Choroid plexus epithelial cell (primary cell): ENCODE results near the gene OR51B6.
"Not testable (repeated sequence)": the region's sequence is repeated elsewhere in the genome, so short reads cannot be mapped to it uniquely, and the experiment has no call there.

Experiments
- DNase-seq: peaks from one replicate; pipeline ENCODE4 v3.0.0-alpha.2; 2010; ENCODE audit warnings: low read depth
- H3K4me3 ChIP-seq: 2 replicates; pipeline ENCODE4 v1.5.1; 2011; ENCODE audit warnings: low read depth, mild to moderate bottlenecking, control low read depth, low read length, moderate library complexity
- TF ChIP-seq, protein P1 (sequence below): conservative IDR thresholded peaks from 2 replicates; pipeline ENCODE4 v1.5.1; 2011; ENCODE audit warnings: low read depth, mild to moderate bottlenecking, control low read depth, inconsistent platforms, low read length, moderate library complexity

The OR51B6 gene

GRCh38 chr11:5351208-5351607, at the start of gene OR51B6:
OR51B6 (plus strand) TSS chr11:5351508; CDS start chr11:5351508, 0 bp downstream.
- TF ChIP-seq, protein P1, sequence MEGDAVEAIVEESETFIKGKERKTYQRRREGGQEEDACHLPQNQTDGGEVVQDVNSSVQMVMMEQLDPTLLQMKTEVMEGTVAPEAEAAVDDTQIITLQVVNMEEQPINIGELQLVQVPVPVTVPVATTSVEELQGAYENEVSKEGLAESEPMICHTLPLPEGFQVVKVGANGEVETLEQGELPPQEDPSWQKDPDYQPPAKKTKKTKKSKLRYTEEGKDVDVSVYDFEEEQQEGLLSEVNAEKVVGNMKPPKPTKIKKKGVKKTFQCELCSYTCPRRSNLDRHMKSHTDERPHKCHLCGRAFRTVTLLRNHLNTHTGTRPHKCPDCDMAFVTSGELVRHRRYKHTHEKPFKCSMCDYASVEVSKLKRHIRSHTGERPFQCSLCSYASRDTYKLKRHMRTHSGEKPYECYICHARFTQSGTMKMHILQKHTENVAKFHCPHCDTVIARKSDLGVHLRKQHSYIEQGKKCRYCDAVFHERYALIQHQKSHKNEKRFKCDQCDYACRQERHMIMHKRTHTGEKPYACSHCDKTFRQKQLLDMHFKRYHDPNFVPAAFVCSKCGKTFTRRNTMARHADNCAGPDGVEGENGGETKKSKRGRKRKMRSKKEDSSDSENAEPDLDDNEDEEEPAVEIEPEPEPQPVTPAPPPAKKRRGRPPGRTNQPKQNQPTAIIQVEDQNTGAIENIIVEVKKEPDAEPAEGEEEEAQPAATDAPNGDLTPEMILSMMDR = no peak
- no peak for DNase-seq
- H3K4me3 ChIP-seq = no peak within 1 kb of the TSS

DNA sequence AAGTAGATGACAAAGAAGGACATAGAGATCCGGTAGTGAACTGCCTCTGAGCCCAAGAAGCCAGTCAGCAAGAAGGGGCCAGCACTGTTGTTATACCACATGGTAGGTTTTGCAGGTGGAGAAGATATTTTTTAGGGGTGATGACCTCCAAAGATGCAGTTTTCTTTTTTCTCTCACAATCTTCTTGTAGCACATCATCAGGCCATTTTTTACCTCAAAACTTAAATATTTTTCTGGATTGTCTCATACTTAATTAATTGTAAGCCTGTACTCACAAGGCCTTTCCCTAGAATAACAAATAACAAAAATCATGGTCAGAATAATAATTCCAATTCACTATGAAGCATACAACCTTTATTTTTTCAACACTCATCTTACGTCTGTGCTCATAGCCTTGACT, 49.5 kb upstream of the OR51B6 start, which contains the start of gene OR51B4:
OR51B4 (minus strand) TSS at position 101 of the 400 bp plus-strand sequence; CDS start at position 101, 0 bp downstream.
- TF ChIP-seq, protein P1 = no peak
- no peak for DNase-seq
- H3K4me3 ChIP-seq = no peak within 1 kb of the TSS

GRCh38 chr11:5303626-5304025, 47.7 kb upstream of the OR51B6 start:
- H3K4me3 ChIP-seq = no peak overlapping the region
- TF ChIP-seq, protein P1 = no peak
- DNase-seq = no peak

- no peak overlapping the region for H3K4me3 ChIP-seq
- TF ChIP-seq, protein P1 = no peak
- DNase-seq = no peak
Observed at GRCh38 chr11:5304046-5304445, 47.3 kb upstream of the OR51B6 start.

- H3K4me3 ChIP-seq = no peak overlapping the region
- no peak for DNase-seq
- TF ChIP-seq, protein P1 = no peak
Observed at GRCh38 chr11:5307256-5308019, 43.9 kb upstream of the OR51B6 start.

- TF ChIP-seq, protein P1 = no peak
- H3K4me3 ChIP-seq = no peak overlapping the region
- DNase-seq = no peak
Observed at GRCh38 chr11:5310423-5310822, 40.9 kb upstream of the OR51B6 start.

- H3K4me3 ChIP-seq, DNase-seq: not testable (repeated sequence)
Observed at GRCh38 chr11:5313326-5314023, 37.8 kb upstream of the OR51B6 start.
